Cardiac muscle cell (in vitro differentiated cells and primary cell): ENCODE data around the gene AOC3. TPM values are rescaled to one million over a fixed set of nuclear protein-coding genes. Genes with fewer than 3 reads are reported as not detected.
"Not testable (repeated sequence)": the region's sequence is repeated elsewhere in the genome, so short reads cannot be mapped to it uniquely, and the experiment has no call there.

Experiments
- DNase-seq, 2 donors: peaks; one replicate each; pipeline versions ENCODE4 v3.0.0 to v3.0.0-alpha.2; 2010 to 2017; ENCODE audit warnings: low read depth in 1 of 2, low spot score in 1 of 2
- H3K27ac ChIP-seq: fragments of 200-600 bp; sonication (generic); 2 replicates; pipeline ENCODE4 v1.5.1; 2016
- H3K27me3 ChIP-seq: fragments of 200-600 bp; sonication (generic); 2 replicates; pipeline ENCODE4 v1.6.0; 2016; ENCODE audit warnings: control low read depth
- H3K36me3 ChIP-seq: fragments of 200-600 bp; sonication (generic); 2 replicates; pipeline ENCODE4 v1.5.1; 2016; ENCODE audit warnings: control low read depth
- H3K4me1 ChIP-seq: fragments of 200-600 bp; sonication (generic); 2 replicates; pipeline ENCODE4 v1.8.1; 2017; ENCODE audit warnings: low read depth, mild to moderate bottlenecking, mixed run types
- H3K4me3 ChIP-seq: fragments of 200-600 bp; sonication (generic); 2 replicates; pipeline ENCODE4 v1.5.1; 2016; ENCODE audit warnings: mild to moderate bottlenecking
- H3K9me3 ChIP-seq: fragments of 200-600 bp; sonication (generic); 2 replicates; pipeline ENCODE4 v1.5.1; 2017; ENCODE audit warnings: low read depth, mild to moderate bottlenecking, control low read depth
- CTCF ChIP-seq: IDR thresholded peaks from 2 replicates; pipeline ENCODE4 v1.5.1; 2012; ENCODE audit warnings: low read depth, mild to moderate bottlenecking, low read length
- polyA plus RNA-seq: library from polyadenylated mRNA; unstranded; fragments of >200 nt; fragmentation: Nextera tagmentation; extraction: Ambion mirVana; gene quantifications from 2 replicates; pipeline ENCODE4 v1.2.1, GENCODE V29; 2016
- total RNA-seq: library from RNA; depleted of rRNA; stranded (reverse); fragments of >200 nt; gene quantifications from 2 replicates; pipeline ENCODE4 v1.2.3, GENCODE V29; 2016

The AOC3 gene
- total and polyA plus RNA-seq, 2 experiments from 2014 or later = 2.6 to 5.2 TPM

GRCh38 chr17:42849451-42850181 lies 1.4 kb upstream of the AOC3 start:
- no peaks in the 10 kb centered on the region for H3K9me3 ChIP-seq
- H3K4me1 ChIP-seq = peaks cover 6% of the 10 kb centered on the region
- H3K4me3 ChIP-seq = no peak overlapping the region
- H3K36me3 ChIP-seq = peaks cover 7% of the 10 kb centered on the region
- H3K27me3 ChIP-seq = no peaks in the 10 kb centered on the region
- DNase-seq = peak in 1 of 2 donors; percentile 11
- no peak for TF ChIP-seq CTCF
- no peak overlapping the region for H3K27ac ChIP-seq

GRCh38 chr17:42851371-42852240 lies 607 bp downstream of the AOC3 start:
- H3K4me3 ChIP-seq, H3K36me3 ChIP-seq, H3K4me1 ChIP-seq, DNase-seq, H3K27me3 ChIP-seq, H3K9me3 ChIP-seq, H3K27ac ChIP-seq: not testable (repeated sequence)

- Histone ChIP-seq H3K27ac (no peak overlapping the region), H3K4me1 (peaks cover 6% of the 10 kb centered on the region), H3K9me3 (no peaks in the 10 kb centered on the region), H3K27me3 (no peaks in the 10 kb centered on the region), H3K36me3 (no peaks in the 10 kb centered on the region), H3K4me3 (no peak overlapping the region)
- TF ChIP-seq CTCF = no peak
- no peak for DNase-seq
Measured at GRCh38 chr17:42852351-42852750, 1.4 kb downstream of the AOC3 start.

GRCh38 chr17:42853004-42853403 lies 2.0 kb downstream of the AOC3 start:
- Histone ChIP-seq H3K27ac (no peak overlapping the region), H3K4me1 (peaks cover 6% of the 10 kb centered on the region), H3K27me3 (no peaks in the 10 kb centered on the region), H3K4me3 (no peak overlapping the region), H3K9me3 (no peaks in the 10 kb centered on the region), H3K36me3 (no peaks in the 10 kb centered on the region)
- DNase-seq = no peak
- TF ChIP-seq CTCF = no peak

GRCh38 chr17:42853597-42853967 lies 2.6 kb downstream of the AOC3 start:
- H3K27me3 ChIP-seq = no peaks in the 10 kb centered on the region
- no peaks in the 10 kb centered on the region for H3K36me3 ChIP-seq
- no peak overlapping the region for H3K4me3 ChIP-seq
- no peaks in the 10 kb centered on the region for H3K9me3 ChIP-seq
- no peak for TF ChIP-seq CTCF
- no peak overlapping the region for H3K27ac ChIP-seq
- H3K4me1 ChIP-seq = peaks cover 6% of the 10 kb centered on the region
- no peak for DNase-seq
